Tibial artery (tissue), 4 donors: Measurements from ENCODE around the gene VPS35L.
"Not testable (repeated sequence)": the region's sequence is repeated elsewhere in the genome, so short reads cannot be mapped to it uniquely, and the experiment has no call there.

Experiments used
- DNase-seq, 2 donors: peaks; one replicate each; pipeline ENCODE4 v3.0.0-alpha.2; 2019
- H3K27ac ChIP-seq, 2 donors: fragments of 200-600 bp; sonication (generic) in 1 of 2; 1 replicate in 1 of 2; 2 replicates in 1 of 2; pipeline ENCODE4 v1.5.1; 2018 to 2019; ENCODE audit warnings: mild to moderate bottlenecking in 1 of 2
- H3K27me3 ChIP-seq, 2 donors: fragments of 200-600 bp; sonication (generic) in 1 of 2; one replicate each; pipeline versions ENCODE4 v1.5.1 to v1.6.0; 2016 to 2019
- H3K36me3 ChIP-seq, 3 donors: fragments of 200-600 bp; sonication (generic) in 2 of 3; one replicate each; pipeline ENCODE4 v1.5.1; 2016 to 2019; ENCODE audit warnings: mild to moderate bottlenecking in 2 of 3
- H3K4me1 ChIP-seq, 4 donors: fragments of 200-600 bp; sonication (generic) in 2 of 4; 1 replicate in 3 of 4; 2 replicates in 1 of 4; pipeline ENCODE4 v1.5.1; 2016 to 2019
- H3K4me3 ChIP-seq, 2 donors: fragments of 200-600 bp; sonication (generic) in 1 of 2; 1 replicate in 1 of 2; 2 replicates in 1 of 2; pipeline ENCODE4 v1.5.1; 2018 to 2019; ENCODE audit warnings: mild to moderate bottlenecking in 2 of 2
- H3K9me3 ChIP-seq, 3 donors: fragments of 200-600 bp; sonication (generic) in 1 of 3; one replicate each; pipeline ENCODE4 v1.5.1; 2016 to 2019
- intact Hi-C: fragments of 100-400 bp; cut with DNase I; formaldehyde crosslinking; loops from one replicate; pipeline ENCODE4 v1.15.0; 2023; ENCODE audit warnings: low total_unique reads
- TF ChIP-seq, protein P1 (sequence below), 2 experiments: fragments of 200-600 bp in 1 of 2; fragments of 450-650 bp in 1 of 2; IDR thresholded peaks; one replicate each; pipeline ENCODE4 v1.5.1; 2017 to 2019; ENCODE audit warnings: antibody characterized with exemption in 2 of 2, mild to moderate bottlenecking in 1 of 2, moderate library complexity in 1 of 2

The VPS35L gene

DNA sequence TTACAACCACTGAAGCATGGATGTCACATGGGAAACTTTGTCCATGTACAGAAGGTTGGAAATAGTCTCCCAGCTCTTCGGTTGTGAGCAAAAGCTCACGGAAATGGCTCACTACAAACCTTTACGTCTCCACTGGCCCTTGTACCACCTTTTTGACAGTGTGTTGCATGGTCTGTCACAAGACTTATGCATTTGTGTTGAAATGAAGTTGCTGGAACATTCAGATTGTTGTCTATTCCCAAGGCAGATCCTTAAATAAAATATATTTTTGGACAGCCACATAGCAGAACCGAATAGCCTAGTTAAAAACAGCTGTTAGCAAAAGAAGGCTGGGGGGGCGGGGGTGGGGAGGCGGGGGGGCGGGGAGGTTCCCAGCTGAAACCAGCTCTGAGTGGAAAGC lies 123.3 kb downstream of the VPS35L start:
- intact Hi-C loops, result no loop called here
- DNase-seq, result no peak
- Histone ChIP-seq H3K27ac (no peak overlapping the region), H3K4me3 (no peak overlapping the region), H3K9me3 (no peaks in the 10 kb centered on the region), H3K27me3 (no peaks in the 10 kb centered on the region), H3K36me3 (peaks cover 21 to 75% (median 27%) of the 10 kb centered on the region in 3 donors), H3K4me1 (no peaks in the 10 kb centered on the region)
- TF ChIP-seq, protein P1, sequence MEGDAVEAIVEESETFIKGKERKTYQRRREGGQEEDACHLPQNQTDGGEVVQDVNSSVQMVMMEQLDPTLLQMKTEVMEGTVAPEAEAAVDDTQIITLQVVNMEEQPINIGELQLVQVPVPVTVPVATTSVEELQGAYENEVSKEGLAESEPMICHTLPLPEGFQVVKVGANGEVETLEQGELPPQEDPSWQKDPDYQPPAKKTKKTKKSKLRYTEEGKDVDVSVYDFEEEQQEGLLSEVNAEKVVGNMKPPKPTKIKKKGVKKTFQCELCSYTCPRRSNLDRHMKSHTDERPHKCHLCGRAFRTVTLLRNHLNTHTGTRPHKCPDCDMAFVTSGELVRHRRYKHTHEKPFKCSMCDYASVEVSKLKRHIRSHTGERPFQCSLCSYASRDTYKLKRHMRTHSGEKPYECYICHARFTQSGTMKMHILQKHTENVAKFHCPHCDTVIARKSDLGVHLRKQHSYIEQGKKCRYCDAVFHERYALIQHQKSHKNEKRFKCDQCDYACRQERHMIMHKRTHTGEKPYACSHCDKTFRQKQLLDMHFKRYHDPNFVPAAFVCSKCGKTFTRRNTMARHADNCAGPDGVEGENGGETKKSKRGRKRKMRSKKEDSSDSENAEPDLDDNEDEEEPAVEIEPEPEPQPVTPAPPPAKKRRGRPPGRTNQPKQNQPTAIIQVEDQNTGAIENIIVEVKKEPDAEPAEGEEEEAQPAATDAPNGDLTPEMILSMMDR (IDR thresholded peaks at IDR 0.05), result no peak

DNA sequence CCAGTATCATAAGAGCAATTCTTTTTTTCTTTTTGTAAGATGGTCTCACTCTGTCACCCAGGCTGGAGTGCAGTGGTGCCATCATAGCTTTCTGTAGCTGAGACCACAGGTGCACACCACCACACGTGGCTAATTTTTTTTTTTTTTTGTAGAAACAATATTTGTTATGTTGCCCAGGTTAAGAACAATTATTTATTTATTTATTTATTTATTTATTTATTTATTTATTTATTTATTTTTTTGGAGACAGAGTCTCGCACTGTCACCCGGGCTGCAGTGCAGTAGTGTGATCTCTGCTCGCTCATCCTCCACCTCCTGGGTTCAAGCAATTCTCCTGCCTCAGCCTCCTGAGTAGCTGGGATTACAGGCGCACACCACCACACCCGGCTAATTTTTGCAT lies 123.8 kb downstream of the VPS35L start:
- intact Hi-C loops, H3K4me3 ChIP-seq, H3K9me3 ChIP-seq, H3K27ac ChIP-seq, DNase-seq, H3K27me3 ChIP-seq, H3K4me1 ChIP-seq: not testable (repeated sequence)
- H3K36me3 ChIP-seq, result peaks cover 26 to 75% (median 32%) of the 10 kb centered on the region in 3 donors

DNA sequence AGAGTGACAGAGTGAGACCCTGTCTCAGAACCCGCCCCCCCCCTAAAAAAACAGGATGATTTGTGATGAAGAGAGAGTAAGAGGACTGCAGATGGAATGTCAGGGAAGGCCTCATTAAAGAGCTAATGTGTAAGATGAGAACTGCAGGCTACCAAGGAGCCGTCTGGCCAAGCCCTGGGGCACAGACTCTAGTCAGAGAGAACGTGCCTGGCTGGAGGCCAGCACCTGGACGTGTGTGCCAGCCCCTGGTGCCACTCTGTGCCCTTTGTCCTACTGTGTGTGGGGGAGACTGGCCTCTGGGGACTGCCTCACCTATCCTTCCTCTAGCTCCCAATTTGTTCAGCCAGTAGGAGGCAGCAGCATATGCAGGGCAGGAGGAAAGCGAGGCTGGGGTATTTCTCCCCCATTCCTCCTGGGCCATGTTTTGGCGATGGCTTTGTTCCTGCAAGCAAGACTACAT lies 125.4 kb downstream of the VPS35L start:
- Histone ChIP-seq H3K4me1 (no peaks in the 10 kb centered on the region), H3K4me3 (no peak overlapping the region), H3K9me3 (no peaks in the 10 kb centered on the region), H3K27me3 (no peaks in the 10 kb centered on the region), H3K27ac (no peak overlapping the region), H3K36me3 (peaks cover 42 to 75% (median 49%) of the 10 kb centered on the region in 3 donors)
- TF ChIP-seq, protein P1 (IDR thresholded peaks at IDR 0.05), result no peak
- peak in 1 of 2 donors; percentile 57 for DNase-seq
- intact Hi-C loops, result no loop called here

DNA sequence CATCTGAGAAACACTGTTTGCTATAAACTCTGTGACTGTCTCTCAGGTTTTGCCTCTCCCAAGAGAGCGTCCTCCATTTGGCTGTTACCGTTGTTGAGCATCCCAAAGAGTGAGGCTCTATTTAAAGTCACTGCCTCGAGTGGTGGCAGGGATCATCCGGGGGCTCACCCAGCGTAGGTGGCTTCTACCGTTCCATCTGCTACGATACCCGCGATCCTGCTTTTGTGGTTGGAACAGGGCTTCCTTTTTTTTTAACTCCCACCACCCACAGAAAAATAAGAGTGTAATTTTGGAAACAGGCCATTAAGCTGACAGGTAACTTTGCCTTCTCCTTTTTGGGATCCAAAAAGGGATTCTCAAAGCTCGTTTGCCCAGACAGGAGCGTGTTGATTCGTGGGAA lies 126.1 kb downstream of the VPS35L start:
- Histone ChIP-seq H3K4me1 (no peaks in the 10 kb centered on the region), H3K36me3 (peaks cover 47 to 79% (median 56%) of the 10 kb centered on the region in 3 donors), H3K27ac (no peak overlapping the region), H3K9me3 (no peaks in the 10 kb centered on the region), H3K4me3 (no peak overlapping the region), H3K27me3 (no peaks in the 10 kb centered on the region)
- TF ChIP-seq, protein P1 (IDR thresholded peaks at IDR 0.05), result no peak
- intact Hi-C loops, result no loop called here
- no peak for DNase-seq

DNA sequence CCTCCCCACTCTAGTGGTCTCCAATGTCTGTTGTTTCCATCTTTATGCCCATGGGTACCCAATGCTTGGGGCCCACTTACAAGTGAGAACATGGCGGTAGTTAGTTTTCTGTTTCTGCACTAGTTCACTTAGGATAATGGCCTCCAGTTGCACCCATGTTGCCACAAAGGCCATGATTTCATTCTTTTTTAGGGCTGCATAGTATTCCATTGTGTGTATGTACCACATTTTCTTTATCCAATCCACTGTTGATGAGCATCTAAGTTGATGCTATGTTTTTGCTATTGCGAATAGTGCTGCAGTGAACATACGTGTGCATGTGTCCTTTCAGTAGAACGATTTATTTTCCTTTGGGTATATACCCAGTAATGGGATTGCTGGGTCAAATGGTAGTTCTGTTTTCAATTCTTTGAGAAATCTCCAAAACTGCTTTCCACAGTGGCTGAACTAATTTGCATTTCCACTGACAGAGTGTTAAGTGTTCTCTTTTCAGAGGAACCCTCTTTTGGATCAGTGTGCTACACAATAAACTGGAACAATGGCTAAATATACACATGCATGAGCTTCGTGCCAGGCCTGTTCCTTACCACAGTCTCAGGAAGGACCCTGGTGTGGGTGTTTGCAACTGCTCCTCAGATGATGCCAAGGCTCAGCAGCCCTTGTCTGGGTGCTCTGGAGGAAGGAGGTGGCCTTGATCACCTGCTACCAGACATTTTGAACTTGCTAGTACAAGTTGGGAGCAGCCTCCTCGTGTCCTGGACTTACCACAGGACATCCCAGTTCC lies 128.1 kb downstream of the VPS35L start:
- peaks cover 47 to 85% (median 67%) of the 10 kb centered on the region in 3 donors for H3K36me3 ChIP-seq
- intact Hi-C loops, result no loop called here
- DNase-seq, result peak in 1 of 2 donors; percentile 20
- H3K27me3 ChIP-seq, result no peaks in the 10 kb centered on the region
- TF ChIP-seq, protein P1 (IDR thresholded peaks at IDR 0.05), result no peak
- H3K4me1 ChIP-seq, result no peaks in the 10 kb centered on the region
- no peaks in the 10 kb centered on the region for H3K9me3 ChIP-seq
- no peak overlapping the region for H3K27ac ChIP-seq
- no peak overlapping the region for H3K4me3 ChIP-seq

DNA sequence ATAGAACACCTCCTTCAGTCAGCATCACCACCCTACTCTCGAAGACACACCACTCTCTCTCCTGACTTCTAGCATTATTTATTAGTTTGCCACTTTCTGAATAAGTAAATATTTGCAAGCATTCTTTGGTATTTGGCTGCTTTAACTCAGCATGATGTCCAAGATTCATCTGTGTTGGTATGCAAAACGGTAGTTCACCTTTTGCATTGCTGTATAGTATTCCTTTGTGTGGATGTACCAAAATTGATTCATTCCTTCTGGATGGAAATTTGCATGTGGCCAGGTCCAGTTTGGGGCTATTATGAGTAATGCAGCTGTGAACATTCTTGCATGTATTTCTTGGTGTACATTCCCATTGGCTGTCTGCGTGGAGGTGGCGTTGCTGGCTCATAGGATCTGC lies 129.7 kb downstream of the VPS35L start:
- Histone ChIP-seq H3K27ac (no peak overlapping the region), H3K4me3 (no peak overlapping the region), H3K9me3 (no peaks in the 10 kb centered on the region), H3K4me1 (peaks cover 0 to 6% (median 0%) of the 10 kb centered on the region in 4 donors), H3K27me3 (no peaks in the 10 kb centered on the region), H3K36me3 (peaks cover 47 to 91% (median 67%) of the 10 kb centered on the region in 3 donors)
- TF ChIP-seq, protein P1 (IDR thresholded peaks at IDR 0.05), result no peak
- intact Hi-C loops, result no loop called here
- no peak for DNase-seq
